Gastrocnemius medialis (tissue), 4 donors: ENCODE results near the gene KYNU.

ENCODE experiments used
- POLR2A ChIP-seq, 2 donors: fragments of 450-650 bp; IDR thresholded peaks; one replicate each; pipeline ENCODE4 v1.6.1; 2017; ENCODE audit warnings: antibody characterized with exemption in 2 of 2, mild to moderate bottlenecking in 2 of 2, moderate library complexity in 2 of 2
- TF ChIP-seq, protein P1 (sequence below), 5 experiments: fragments of 450-650 bp in 3 of 5; fragments of 200-600 bp in 2 of 5; sonication (generic) in 2 of 5; IDR thresholded peaks in 4 of 5; conservative IDR thresholded peaks in 1 of 5; 1 replicate in 4 of 5; 2 replicates in 1 of 5; pipeline ENCODE4 v1.5.1; 2016 to 2019; ENCODE audit warnings: antibody characterized with exemption in 5 of 5, mild to moderate bottlenecking in 3 of 5, moderate library complexity in 3 of 5

DNA sequence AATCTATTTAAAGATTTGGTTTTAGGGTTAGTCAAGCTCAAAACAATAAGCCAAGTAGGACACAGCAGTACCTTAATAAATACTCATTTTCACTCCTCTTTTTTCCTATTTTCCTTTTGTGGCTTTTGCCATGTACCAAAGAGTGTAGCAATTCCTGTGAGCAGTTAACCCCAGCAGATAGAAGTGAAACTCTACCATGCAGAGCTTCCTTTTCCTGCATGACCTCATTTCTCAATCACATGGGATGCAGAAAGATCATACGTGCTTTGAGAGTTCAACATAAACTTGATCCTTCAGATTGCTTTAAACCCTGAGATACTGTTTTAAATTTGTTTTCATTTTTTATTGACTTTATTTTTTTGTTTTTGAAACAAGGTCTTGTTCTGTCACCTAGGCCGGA lies 152.7 kb downstream of the KYNU start:
- TF ChIP-seq, protein P1, sequence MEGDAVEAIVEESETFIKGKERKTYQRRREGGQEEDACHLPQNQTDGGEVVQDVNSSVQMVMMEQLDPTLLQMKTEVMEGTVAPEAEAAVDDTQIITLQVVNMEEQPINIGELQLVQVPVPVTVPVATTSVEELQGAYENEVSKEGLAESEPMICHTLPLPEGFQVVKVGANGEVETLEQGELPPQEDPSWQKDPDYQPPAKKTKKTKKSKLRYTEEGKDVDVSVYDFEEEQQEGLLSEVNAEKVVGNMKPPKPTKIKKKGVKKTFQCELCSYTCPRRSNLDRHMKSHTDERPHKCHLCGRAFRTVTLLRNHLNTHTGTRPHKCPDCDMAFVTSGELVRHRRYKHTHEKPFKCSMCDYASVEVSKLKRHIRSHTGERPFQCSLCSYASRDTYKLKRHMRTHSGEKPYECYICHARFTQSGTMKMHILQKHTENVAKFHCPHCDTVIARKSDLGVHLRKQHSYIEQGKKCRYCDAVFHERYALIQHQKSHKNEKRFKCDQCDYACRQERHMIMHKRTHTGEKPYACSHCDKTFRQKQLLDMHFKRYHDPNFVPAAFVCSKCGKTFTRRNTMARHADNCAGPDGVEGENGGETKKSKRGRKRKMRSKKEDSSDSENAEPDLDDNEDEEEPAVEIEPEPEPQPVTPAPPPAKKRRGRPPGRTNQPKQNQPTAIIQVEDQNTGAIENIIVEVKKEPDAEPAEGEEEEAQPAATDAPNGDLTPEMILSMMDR (IDR thresholded peaks at IDR 0.05 in 4 of 5, conservative IDR thresholded peaks at IDR 0.05 in 1 of 5): no peak
- TF ChIP-seq POLR2A (IDR thresholded peaks at IDR 0.05): no peak
